NCI-H1417 (cell line): ENCODE measurements around the gene BBS1.

Experiments used
- DNase-seq, 3 experiments: peaks; one replicate each; lab custom pipeline; 2025; lab: John Stamatoyannopoulos, UW

The BBS1 gene

GRCh38 chr11:66549696-66550095 is 39.3 kb downstream of the BBS1 start:
- DNase-seq: no peak

- DNase-seq: no peak
These were observed 40.5 kb downstream of the BBS1 start for GRCh38 chr11:66550887-66551286.

- no peak for DNase-seq
These were observed 44.2 kb downstream of the BBS1 start for GRCh38 chr11:66554602-66555001.

- DNase-seq: no peak
These were observed 45.0 kb downstream of the BBS1 start for GRCh38 chr11:66555416-66555815.

GRCh38 chr11:66556086-66556485 is 45.7 kb downstream of the BBS1 start:
- DNase-seq: peak in 2 of 3 experiments; percentile 15 to 62

- no peak for DNase-seq
These were observed 47.4 kb downstream of the BBS1 start for GRCh38 chr11:66557733-66558326.

GRCh38 chr11:66559142-66559865 is 48.9 kb downstream of the BBS1 start:
- peak in 2 of 3 experiments; percentile 66 to 69 for DNase-seq

- DNase-seq: no peak
These were observed 49.6 kb downstream of the BBS1 start for GRCh38 chr11:66559866-66560676.

- no peak for DNase-seq
These were observed 50.9 kb downstream of the BBS1 start for GRCh38 chr11:66561178-66561974.

GRCh38 chr11:66561975-66562248 is 51.5 kb downstream of the BBS1 start:
- DNase-seq: no peak

GRCh38 chr11:66562275-66562674 is 51.8 kb downstream of the BBS1 start:
- DNase-seq: no peak

- no peak for DNase-seq
These were observed 52.6 kb downstream of the BBS1 start for GRCh38 chr11:66562907-66563583.

- no peak for DNase-seq
These were observed 53.4 kb downstream of the BBS1 start for GRCh38 chr11:66563832-66564231.

- no peak for DNase-seq
These were observed 54.1 kb downstream of the BBS1 start for GRCh38 chr11:66564538-66564937.

GRCh38 chr11:66564984-66565383 is 54.5 kb downstream of the BBS1 start:
- DNase-seq: no peak

GRCh38 chr11:66566221-66566620 is 55.8 kb downstream of the BBS1 start:
- DNase-seq: no peak

- DNase-seq: no peak
These were observed 57.3 kb downstream of the BBS1 start for GRCh38 chr11:66567787-66568123.

- peak; percentile 87 to 98 (median 97) for DNase-seq
These were observed 57.9 kb downstream of the BBS1 start, which contains the start of gene CTSF for GRCh38 chr11:66568124-66568916. CTSF (minus strand) TSS chr11:66568606; CDS start chr11:66568486, 120 bp downstream.

GRCh38 chr11:66569076-66569475 is 58.6 kb downstream of the BBS1 start:
- no peak for DNase-seq

GRCh38 chr11:66570079-66570849 is 59.8 kb downstream of the BBS1 start:
- no peak for DNase-seq
